Measurements from ENCODE around the gene MCU.
"Not testable (repeated sequence)": the region's sequence is repeated elsewhere in the genome, so short reads cannot be mapped to it uniquely, and the experiment has no call there.

Gene MCU

GRCh38 chr10:72691863-72692743 is at the start of gene MCU:
Gene MCU, plus strand, starts transcription at chr10:72692143. Its CDS starts 9 bp downstream, at chr10:72692152.
- TF ChIP-seq CTCF (IDR thresholded peaks at IDR 0.05; ENCODE audit: low read depth, low read length): no peak
- peak; percentile 83 for DNase-seq (ENCODE audit: extremely low read depth, low read depth)

GRCh38 chr10:72642318-72642717 is 49.6 kb upstream of the MCU start:
- TF ChIP-seq CTCF (IDR thresholded peaks at IDR 0.05; ENCODE audit: low read depth, low read length): no peak
- no peak for DNase-seq (ENCODE audit: extremely low read depth, low read depth)

- no peak for TF ChIP-seq CTCF (IDR thresholded peaks at IDR 0.05; ENCODE audit: low read depth, low read length)
- no peak for DNase-seq (ENCODE audit: extremely low read depth, low read depth)
These were observed 46.6 kb upstream of the MCU start for GRCh38 chr10:72645263-72645858.

- not testable (repeated sequence) for DNase-seq (ENCODE audit: extremely low read depth, low read depth)
These were observed 45.0 kb upstream of the MCU start for GRCh38 chr10:72646971-72647370.

- no peak for DNase-seq (ENCODE audit: extremely low read depth, low read depth)
- TF ChIP-seq CTCF (IDR thresholded peaks at IDR 0.05; ENCODE audit: low read depth, low read length): no peak
These were observed 43.6 kb upstream of the MCU start for GRCh38 chr10:72648301-72648700.

- no peak for TF ChIP-seq CTCF (IDR thresholded peaks at IDR 0.05; ENCODE audit: low read depth, low read length)
- DNase-seq (ENCODE audit: extremely low read depth, low read depth): no peak
These were observed 42.7 kb upstream of the MCU start for GRCh38 chr10:72649291-72649690.

- no peak for TF ChIP-seq CTCF (IDR thresholded peaks at IDR 0.05; ENCODE audit: low read depth, low read length)
- no peak for DNase-seq (ENCODE audit: extremely low read depth, low read depth)
These were observed 38.4 kb upstream of the MCU start for GRCh38 chr10:72653383-72654096.

Data from AG09319 (cell line).